Adrenal gland (tissue), 12 donors: ENCODE results near the gene CYSRT1. TPM values are rescaled to one million over a fixed set of nuclear protein-coding genes. Genes with fewer than 3 reads are reported as not detected.
A peak's percentile ranks its signal among the peaks of the same experiment; 100 is the strongest.

Source experiments
- DNase-seq, 7 donors: peaks; one replicate each; pipeline ENCODE4 v3.0.0-alpha.2; 2019 to 2020
- H3K27ac ChIP-seq, 5 donors: fragments of 200-600 bp; sonication (generic) in 4 of 5; 1 replicate in 3 of 5; 2 replicates in 2 of 5; pipeline versions ENCODE4 v1.5.1 to v1.8.0; 2016 to 2020; ENCODE audit warnings: mild to moderate bottlenecking in 1 of 5
- H3K27me3 ChIP-seq: fragments of 200-600 bp; 2 replicates; pipeline ENCODE4 v1.8.0; 2021
- H3K36me3 ChIP-seq, 2 donors: fragments of 200-600 bp; replicated peaks in 1 of 2; 1 replicate in 1 of 2; 2 replicates in 1 of 2; pipeline versions ENCODE4 v1.5.1 to v1.8.0; 2018 to 2022
- H3K4me1 ChIP-seq, 2 donors: fragments of 200-600 bp; replicated peaks in 1 of 2; 1 replicate in 1 of 2; 2 replicates in 1 of 2; pipeline versions ENCODE4 v1.5.1 to v1.8.0; 2018 to 2021
- H3K4me3 ChIP-seq, 4 donors: fragments of 200-600 bp; sonication (generic) in 3 of 4; one replicate each; pipeline ENCODE4 v1.5.1; 2016 to 2018
- H3K9me3 ChIP-seq, 3 donors: fragments of 200-600 bp; sonication (generic) in 1 of 3; replicated peaks in 1 of 3; 1 replicate in 2 of 3; 2 replicates in 1 of 3; pipeline versions ENCODE4 v1.5.1 to v1.8.0; 2016 to 2021
- POLR2A ChIP-seq, 2 donors: fragments of 450-650 bp; IDR thresholded peaks; one replicate each; pipeline ENCODE4 v1.6.1; 2017; ENCODE audit warnings: antibody characterized with exemption in 2 of 2, mild to moderate bottlenecking in 2 of 2, moderate library complexity in 1 of 2
- WGBS, 4 donors: extraction: QIAGEN DNeasy Blood & Tissue Kit in 2 of 4; methylation state at CpG; one replicate each; pipeline versions ENCODE4 v1.1.5 to v1.1.7; 2013 to 2017; 5-methylcytosine and 5-hydroxymethylcytosine counted together
- intact Hi-C, 2 donors: fragments of 100-400 bp; cut with DNase I; formaldehyde crosslinking; loops; one replicate each; pipeline versions ENCODE4 v1.14.1 to v1.15.0; 2022 to 2023
- polyA plus RNA-seq, 3 donors: library from polyadenylated mRNA; stranded (reverse); fragments of 200-250 nt in 2 of 3; fragments of 350-450 nt in 1 of 3; fragmentation: Illumina TruSeq in 1 of 3; extraction: RNeasy Lipid Tissue Mini Kit (QIAGEN cat#74804) in 1 of 3; gene quantifications; one replicate each; pipeline ENCODE4 v1.2.3, GENCODE V29; 2013 to 2014
- total RNA-seq, 9 donors: library from RNA; depleted of rRNA in 4 of 9; stranded (reverse); fragments of >200 nt in 4 of 9; fragments of 120-200 nt in 1 of 9; fragmentation: NEBNext Ultra II Directional in 1 of 9; extraction: Animal tissue kit (Norgen Biotek cat#: 25700) in 1 of 9; gene quantifications; one replicate each; pipeline versions ENCODE4 v1.1.0 to v1.2.4, GENCODE V29; 2013 to 2023
- TF ChIP-seq, protein P1 (sequence below), 6 experiments: fragments of 450-650 bp in 4 of 6; fragments of 200-600 bp in 2 of 6; sonication (generic) in 1 of 6; IDR thresholded peaks; 1 replicate in 5 of 6; 2 replicates in 1 of 6; pipeline versions ENCODE4 v1.5.1 to v1.8.0; 2016 to 2021; ENCODE audit warnings: antibody characterized with exemption in 6 of 6, mild to moderate bottlenecking in 2 of 6, moderate library complexity in 1 of 6
- donor health status: healthy with polysubstance abuse.
- donor health status: Bipolar disorder and iron deficiency.
- donor health status: DM: yes; HTN: yes; CAD: no.
- donor health status: DM: no; HTN: no; CAD: no.
- donor health status: DM: no; HTN: no; CAD: no.
- donor health status: DM: yes; HTN: yes; CAD: no.

The CYSRT1 gene
- total and polyA plus RNA-seq, 12 donors, result 0.56 to 4.6 (median 1.7) TPM; not detected in 1

DNA sequence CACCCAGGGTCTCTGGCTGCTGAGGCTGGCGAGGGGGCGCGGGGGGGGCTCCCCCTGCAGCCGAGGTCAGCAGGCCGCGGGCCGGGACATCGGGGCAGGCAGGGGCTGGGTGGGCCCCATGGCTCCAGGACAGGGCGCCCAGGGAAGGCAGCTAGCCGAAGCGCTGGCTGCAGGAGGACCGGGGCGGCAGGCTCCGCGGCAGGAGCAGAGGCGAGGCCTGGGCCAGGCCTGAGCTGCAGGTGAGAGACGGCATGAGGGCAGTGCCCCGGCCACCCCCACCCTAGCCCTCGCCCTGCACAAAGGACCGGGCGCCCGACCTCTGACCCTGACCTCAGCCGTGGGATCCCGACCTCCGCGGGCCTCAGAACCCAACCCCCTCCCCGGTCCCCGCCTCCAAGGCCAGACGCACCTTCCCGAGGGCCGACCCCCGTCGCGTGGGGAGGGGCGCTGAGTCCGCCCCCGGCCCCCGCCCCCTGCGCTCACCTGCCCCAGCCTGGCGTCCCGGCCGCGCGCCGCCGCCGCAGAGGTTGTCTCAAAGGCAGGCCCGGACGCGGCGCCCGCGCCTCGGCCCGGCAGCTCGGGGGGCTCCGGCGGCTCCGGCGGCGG lies 3.4 kb upstream of the CYSRT1 start:
- H3K9me3 ChIP-seq, result no peaks in the 10 kb centered on the region
- H3K27ac ChIP-seq, result peak overlapping the region in 3 of 5 donors; percentile 23 to 91 (median 30)
- intact Hi-C loops, result no loop called here
- peak overlapping the region in 2 of 4 donors; percentile 18 to 60 for H3K4me3 ChIP-seq
- H3K4me1 ChIP-seq, result peaks cover 29 to 37% of the 10 kb centered on the region in 2 donors
- TF ChIP-seq POLR2A (IDR thresholded peaks at IDR 0.05), result no peak
- TF ChIP-seq, protein P1, sequence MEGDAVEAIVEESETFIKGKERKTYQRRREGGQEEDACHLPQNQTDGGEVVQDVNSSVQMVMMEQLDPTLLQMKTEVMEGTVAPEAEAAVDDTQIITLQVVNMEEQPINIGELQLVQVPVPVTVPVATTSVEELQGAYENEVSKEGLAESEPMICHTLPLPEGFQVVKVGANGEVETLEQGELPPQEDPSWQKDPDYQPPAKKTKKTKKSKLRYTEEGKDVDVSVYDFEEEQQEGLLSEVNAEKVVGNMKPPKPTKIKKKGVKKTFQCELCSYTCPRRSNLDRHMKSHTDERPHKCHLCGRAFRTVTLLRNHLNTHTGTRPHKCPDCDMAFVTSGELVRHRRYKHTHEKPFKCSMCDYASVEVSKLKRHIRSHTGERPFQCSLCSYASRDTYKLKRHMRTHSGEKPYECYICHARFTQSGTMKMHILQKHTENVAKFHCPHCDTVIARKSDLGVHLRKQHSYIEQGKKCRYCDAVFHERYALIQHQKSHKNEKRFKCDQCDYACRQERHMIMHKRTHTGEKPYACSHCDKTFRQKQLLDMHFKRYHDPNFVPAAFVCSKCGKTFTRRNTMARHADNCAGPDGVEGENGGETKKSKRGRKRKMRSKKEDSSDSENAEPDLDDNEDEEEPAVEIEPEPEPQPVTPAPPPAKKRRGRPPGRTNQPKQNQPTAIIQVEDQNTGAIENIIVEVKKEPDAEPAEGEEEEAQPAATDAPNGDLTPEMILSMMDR (IDR thresholded peaks at IDR 0.05), result no peak
- no peaks in the 10 kb centered on the region for H3K27me3 ChIP-seq
- DNase-seq, result no peak
- H3K36me3 ChIP-seq, result no peaks in the 10 kb centered on the region
- WGBS, 4 donors, result 3 to 4% methylated on average over 48 to 61 of the region's 61 CpGs; no CpG with 5 or more reads in 2 of the 4 donors

DNA sequence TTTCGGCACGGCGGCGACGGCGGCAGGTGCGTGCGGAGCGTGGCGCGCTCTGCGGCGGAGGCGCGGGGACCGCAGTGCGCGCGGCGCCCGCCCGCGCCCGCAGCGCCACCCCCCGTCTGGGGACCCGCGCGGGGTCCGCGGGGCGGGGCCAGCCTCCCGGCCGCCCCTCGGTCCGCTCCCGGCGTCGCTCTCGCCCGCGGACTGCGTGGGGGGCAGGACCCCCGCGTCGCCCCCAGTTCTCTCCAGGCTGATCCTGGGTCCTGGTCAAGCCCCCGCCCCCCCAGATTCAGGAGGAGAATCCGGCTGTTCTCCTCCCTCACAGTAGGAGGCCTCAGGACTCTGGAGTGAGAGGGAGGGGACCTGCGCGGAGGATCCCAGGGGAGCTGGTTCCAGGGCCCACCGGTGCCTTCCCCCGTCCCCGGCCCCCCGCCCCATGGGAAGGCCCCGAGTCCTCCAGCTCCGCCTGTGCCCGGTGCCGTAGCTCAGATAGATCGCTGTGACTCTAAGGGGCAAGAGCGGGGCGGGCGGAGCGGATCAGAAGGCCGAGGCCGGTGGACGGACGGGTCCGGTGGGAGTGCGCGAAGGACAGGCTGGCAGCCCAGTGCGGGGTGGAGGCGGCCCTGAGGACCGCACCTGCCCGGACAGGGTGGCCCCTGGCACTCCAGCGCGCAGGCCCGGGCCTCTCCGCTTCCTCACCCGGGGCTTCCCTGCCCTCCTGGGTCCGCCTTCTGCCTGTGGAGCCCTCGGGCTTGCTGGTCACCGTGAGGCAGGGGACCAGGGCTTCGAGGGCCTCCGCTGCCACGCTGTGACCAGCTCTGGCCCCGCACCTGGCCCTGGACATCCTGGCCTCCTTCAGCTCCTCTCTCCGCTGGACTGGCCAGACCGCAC lies 2.5 kb upstream of the CYSRT1 start, which contains the start of gene RNF208:
RNF208 (minus strand) TSS at position 51 of the 888 bp plus-strand sequence. CDS start 1,028 bp downstream, outside the sequence.
- Histone ChIP-seq H3K4me3 (peak within 1 kb of the TSS in 2 of 4 donors; percentile 77 to 78), H3K27ac (peak within 1 kb of the TSS; percentile 79 to 91 (median 82)), H3K4me1 (peaks cover 29 to 37% of the 10 kb centered on the region in 2 donors), H3K36me3 (no peaks in the 10 kb centered on the region), H3K9me3 (no peaks in the 10 kb centered on the region), H3K27me3 (no peaks in the 10 kb centered on the region)
- 3 to 29% (median 10%) methylated on average over 3 to 78 of the region's 88 CpGs; no CpG with 5 or more reads in 1 of the 4 donors for WGBS, 4 donors
- intact Hi-C loops, result no loop called here
- TF ChIP-seq POLR2A (IDR thresholded peaks at IDR 0.05), result no peak
- TF ChIP-seq, protein P1 (IDR thresholded peaks at IDR 0.05), result no peak
- peak in 2 of 7 donors; percentile 44 to 59 for DNase-seq

DNA sequence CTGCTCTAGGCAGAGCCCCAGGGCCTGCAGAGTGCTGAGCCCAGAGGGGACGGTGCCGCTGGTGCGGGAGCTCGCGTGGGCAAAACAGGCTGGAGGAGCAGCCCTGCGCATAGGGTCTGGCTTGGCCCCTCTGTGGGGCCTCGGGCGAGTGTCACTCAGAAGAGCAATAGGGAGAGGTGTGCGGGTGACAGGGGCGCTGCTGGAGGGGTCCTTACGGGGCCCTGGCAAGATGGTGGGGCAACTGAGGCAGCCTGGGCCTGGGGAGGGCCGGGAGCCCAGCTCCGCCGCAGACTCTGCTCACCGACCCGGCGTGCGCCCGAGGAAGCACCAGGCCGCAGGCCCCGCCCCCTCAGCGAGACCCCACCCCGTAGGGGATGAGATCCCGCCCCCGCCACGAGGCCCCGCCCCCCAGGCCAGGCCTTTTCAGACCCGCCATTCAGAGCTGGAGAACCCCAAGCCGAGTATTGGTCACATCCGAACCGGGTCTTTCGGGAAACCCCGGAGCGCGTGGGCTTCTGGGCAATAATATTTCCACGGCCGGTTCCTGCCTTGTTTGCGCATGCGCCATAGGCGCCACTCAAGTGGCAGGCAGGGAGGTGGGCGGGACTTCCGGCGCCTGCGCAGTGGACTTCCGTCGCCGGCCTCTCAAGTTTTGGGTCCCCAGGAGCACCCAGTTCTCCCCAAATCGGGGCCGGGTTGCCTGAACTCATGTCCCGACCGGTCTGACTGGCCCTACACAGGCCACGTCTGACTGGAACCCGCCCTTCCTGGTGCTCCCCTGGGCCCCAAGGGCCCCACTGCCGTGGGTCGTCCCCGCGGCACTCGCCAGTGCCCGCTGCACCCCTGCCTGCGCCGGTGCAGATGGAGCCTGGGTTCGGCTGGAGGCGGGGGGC lies 1.6 kb upstream of the CYSRT1 start:
- 1 to 7% (median 2%) methylated on average over 9 to 63 of the region's 63 CpGs for WGBS, 4 donors
- DNase-seq, result peak; percentile 98 to 100 (median 99)
- Histone ChIP-seq H3K4me1 (peaks cover 21 to 33% of the 10 kb centered on the region in 2 donors), H3K27ac (peak overlapping the region; percentile 81 to 91 (median 84)), H3K9me3 (no peaks in the 10 kb centered on the region), H3K36me3 (no peaks in the 10 kb centered on the region), H3K27me3 (peaks cover 2% of the 10 kb centered on the region), H3K4me3 (peak overlapping the region; percentile 77 to 81 (median 79))
- intact Hi-C loops, result no loop called here
- peak; percentile 49 to 60 for TF ChIP-seq POLR2A (IDR thresholded peaks at IDR 0.05)
- TF ChIP-seq, protein P1 (IDR thresholded peaks at IDR 0.05), result no peak
